Endothelial cell (in vitro differentiated cells): Measurements from ENCODE around the gene FOXD1. TPM values are rescaled to one million over a fixed set of nuclear protein-coding genes. Genes with fewer than 3 reads are reported as not detected.

Experiments used
- DNase-seq: peaks from one replicate; pipeline ENCODE4 v3.0.0; 2021; ENCODE audit warnings: low spot score
- H3K27ac Mint-ChIP-seq: one replicate; pipeline ENCODE4 v1.8.0; 2021; ENCODE audit warnings: mixed read lengths, inconsistent platforms; ENCODE audit not compliant: unreplicated experiment
- H3K27me3 Mint-ChIP-seq: one replicate; pipeline ENCODE4 v1.8.0; 2021; ENCODE audit warnings: mild to moderate bottlenecking, moderate library complexity, mixed read lengths, inconsistent platforms; ENCODE audit not compliant: unreplicated experiment
- H3K36me3 Mint-ChIP-seq: one replicate; pipeline ENCODE4 v1.8.0; 2021; ENCODE audit warnings: mild to moderate bottlenecking, low read depth, mixed read lengths, inconsistent platforms; ENCODE audit not compliant: unreplicated experiment
- H3K4me1 Mint-ChIP-seq: one replicate; pipeline ENCODE4 v1.8.0; 2021; ENCODE audit warnings: mild to moderate bottlenecking, mixed read lengths, inconsistent platforms; ENCODE audit not compliant: unreplicated experiment
- H3K4me3 Mint-ChIP-seq: one replicate; pipeline ENCODE4 v1.8.0; 2021; ENCODE audit warnings: mild to moderate bottlenecking, mixed read lengths, inconsistent platforms; ENCODE audit not compliant: unreplicated experiment
- H3K9me3 Mint-ChIP-seq: one replicate; pipeline ENCODE4 v1.8.0; 2021; ENCODE audit warnings: mixed read lengths, inconsistent platforms; ENCODE audit not compliant: unreplicated experiment
- total RNA-seq: library from RNA; stranded (reverse); fragmentation: NEBNext Ultra II Directional; extraction: Animal tissue kit (Norgen Biotek cat#: 25700); gene quantifications from one replicate; pipeline ENCODE4 v1.2.1, GENCODE V29; 2021; ENCODE audit not compliant: unreplicated experiment
- TF ChIP-seq, protein P1 (sequence below): fragments of 200-600 bp; sonication (generic); IDR thresholded peaks from one replicate; pipeline ENCODE4 v1.5.0; 2021; ENCODE audit warnings: antibody characterized with exemption; ENCODE audit not compliant: unreplicated experiment

Gene FOXD1
- total RNA-seq, 1 donor from 2014 or later, result 0.33 TPM

DNA sequence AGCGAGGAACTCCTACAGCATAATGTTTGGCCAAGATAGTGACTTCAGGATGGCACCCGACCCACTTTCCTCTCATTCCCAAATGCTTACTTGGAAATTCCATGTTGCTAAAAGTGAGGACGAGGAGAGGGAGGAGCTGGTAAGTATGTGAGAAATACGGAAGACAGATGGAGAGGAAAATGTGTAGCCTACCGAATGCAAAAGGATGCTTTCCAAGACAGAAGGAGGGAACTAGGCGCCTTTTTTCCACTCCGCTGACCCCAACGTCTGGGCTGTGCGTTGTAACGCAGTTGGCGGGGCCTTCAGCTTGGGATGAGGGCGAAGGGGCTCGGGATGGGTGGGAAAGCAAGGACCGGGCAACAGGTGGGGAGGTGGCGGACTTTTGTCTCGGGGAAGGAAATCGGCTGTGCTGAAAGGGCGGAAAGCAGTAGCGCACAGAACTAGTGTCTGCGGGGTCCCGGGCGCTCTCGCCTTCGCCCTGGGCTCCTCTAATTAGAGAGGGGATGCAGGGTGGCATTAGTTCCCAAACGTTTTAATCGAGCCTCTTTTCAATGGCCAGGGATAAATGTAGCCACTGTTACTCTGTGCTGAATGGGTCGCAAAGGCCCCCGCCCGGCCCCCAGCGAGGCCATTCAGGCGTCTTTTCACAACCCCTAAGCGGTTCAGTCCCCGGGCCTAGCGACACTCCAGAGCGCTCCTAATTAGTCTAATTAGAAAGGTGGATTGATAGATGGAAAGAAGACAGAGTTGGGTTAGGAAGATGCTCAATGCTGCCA lies 12.6 kb downstream of the FOXD1 start:
- TF ChIP-seq, protein P1, sequence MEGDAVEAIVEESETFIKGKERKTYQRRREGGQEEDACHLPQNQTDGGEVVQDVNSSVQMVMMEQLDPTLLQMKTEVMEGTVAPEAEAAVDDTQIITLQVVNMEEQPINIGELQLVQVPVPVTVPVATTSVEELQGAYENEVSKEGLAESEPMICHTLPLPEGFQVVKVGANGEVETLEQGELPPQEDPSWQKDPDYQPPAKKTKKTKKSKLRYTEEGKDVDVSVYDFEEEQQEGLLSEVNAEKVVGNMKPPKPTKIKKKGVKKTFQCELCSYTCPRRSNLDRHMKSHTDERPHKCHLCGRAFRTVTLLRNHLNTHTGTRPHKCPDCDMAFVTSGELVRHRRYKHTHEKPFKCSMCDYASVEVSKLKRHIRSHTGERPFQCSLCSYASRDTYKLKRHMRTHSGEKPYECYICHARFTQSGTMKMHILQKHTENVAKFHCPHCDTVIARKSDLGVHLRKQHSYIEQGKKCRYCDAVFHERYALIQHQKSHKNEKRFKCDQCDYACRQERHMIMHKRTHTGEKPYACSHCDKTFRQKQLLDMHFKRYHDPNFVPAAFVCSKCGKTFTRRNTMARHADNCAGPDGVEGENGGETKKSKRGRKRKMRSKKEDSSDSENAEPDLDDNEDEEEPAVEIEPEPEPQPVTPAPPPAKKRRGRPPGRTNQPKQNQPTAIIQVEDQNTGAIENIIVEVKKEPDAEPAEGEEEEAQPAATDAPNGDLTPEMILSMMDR, result no peak
- Mint-ChIP-seq H3K27me3 (peaks cover 24% of the 10 kb centered on the region), H3K9me3 (no peaks in the 10 kb centered on the region), H3K4me3 (no peak overlapping the region), H3K36me3 (peaks cover 5% of the 10 kb centered on the region), H3K4me1 (peaks cover 9% of the 10 kb centered on the region), H3K27ac (no peak overlapping the region)
- DNase-seq, result no peak

DNA sequence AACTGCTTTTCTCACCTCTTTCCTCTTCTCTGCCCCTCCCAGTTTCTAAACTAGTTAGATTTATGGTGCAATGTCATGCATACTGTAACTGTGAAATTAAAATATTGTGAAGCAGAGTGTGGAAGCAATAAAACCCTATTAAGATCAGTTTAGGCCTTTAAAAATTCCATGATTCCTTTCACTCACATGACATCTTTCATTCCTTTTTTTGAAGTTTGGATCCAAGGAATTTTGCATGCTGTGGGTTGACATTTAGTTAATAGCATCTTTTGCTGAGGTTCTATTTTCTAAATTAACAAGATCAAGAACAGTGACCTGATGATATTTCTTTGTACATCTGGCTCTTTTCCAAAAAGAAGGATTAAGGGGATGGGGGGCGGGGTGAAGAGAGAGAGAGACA lies 13.7 kb downstream of the FOXD1 start:
- TF ChIP-seq, protein P1, result no peak
- H3K36me3 Mint-ChIP-seq, result peaks cover 5% of the 10 kb centered on the region
- no peak overlapping the region for H3K4me3 Mint-ChIP-seq
- no peak for DNase-seq
- H3K4me1 Mint-ChIP-seq, result peaks cover 9% of the 10 kb centered on the region
- no peaks in the 10 kb centered on the region for H3K9me3 Mint-ChIP-seq
- H3K27ac Mint-ChIP-seq, result no peak overlapping the region
- H3K27me3 Mint-ChIP-seq, result peaks cover 19% of the 10 kb centered on the region

DNA sequence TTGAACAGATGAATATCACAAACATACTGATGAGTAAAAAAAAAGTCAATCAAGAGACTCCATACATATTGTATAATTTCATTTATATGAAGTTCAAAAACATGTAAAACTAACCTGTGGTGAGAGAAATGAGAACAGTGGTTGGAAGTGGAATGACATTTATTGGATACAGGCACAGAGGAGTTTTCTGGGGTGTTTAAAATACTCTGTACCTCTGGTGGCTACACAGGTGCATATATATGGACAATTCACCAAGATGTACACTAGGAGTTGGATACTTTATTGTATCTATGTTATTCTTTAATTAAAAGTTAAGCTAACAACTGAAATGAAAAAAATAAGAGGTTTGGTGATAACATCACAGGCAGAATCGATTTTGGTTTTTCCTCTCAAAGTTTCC lies 14.1 kb downstream of the FOXD1 start:
- H3K27ac Mint-ChIP-seq, result no peak overlapping the region
- DNase-seq, result no peak
- no peaks in the 10 kb centered on the region for H3K9me3 Mint-ChIP-seq
- no peak overlapping the region for H3K4me3 Mint-ChIP-seq
- TF ChIP-seq, protein P1, result no peak
- peaks cover 5% of the 10 kb centered on the region for H3K36me3 Mint-ChIP-seq
- peaks cover 16% of the 10 kb centered on the region for H3K27me3 Mint-ChIP-seq
- peaks cover 9% of the 10 kb centered on the region for H3K4me1 Mint-ChIP-seq

DNA sequence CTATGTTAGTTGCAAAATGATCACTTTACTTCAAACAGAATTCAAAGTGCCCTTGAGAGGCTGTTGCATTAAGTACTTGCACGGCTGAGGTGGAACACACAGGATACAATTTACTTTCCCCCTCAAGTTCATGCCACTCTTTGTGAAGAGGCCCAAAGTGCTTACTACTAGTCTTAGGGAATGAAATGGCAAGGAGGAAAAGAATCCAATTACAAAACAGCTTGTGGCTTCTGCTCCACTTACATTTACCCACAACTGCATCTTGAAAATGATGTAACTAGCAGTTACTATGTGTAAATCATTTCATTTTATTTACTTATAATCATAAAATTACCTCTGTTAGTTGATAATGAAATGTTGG lies 14.6 kb downstream of the FOXD1 start:
- peaks cover 5% of the 10 kb centered on the region for H3K36me3 Mint-ChIP-seq
- no peaks in the 10 kb centered on the region for H3K9me3 Mint-ChIP-seq
- H3K27ac Mint-ChIP-seq, result no peak overlapping the region
- no peak overlapping the region for H3K4me3 Mint-ChIP-seq
- peaks cover 9% of the 10 kb centered on the region for H3K4me1 Mint-ChIP-seq
- peaks cover 14% of the 10 kb centered on the region for H3K27me3 Mint-ChIP-seq
- DNase-seq, result no peak
- TF ChIP-seq, protein P1, result no peak

DNA sequence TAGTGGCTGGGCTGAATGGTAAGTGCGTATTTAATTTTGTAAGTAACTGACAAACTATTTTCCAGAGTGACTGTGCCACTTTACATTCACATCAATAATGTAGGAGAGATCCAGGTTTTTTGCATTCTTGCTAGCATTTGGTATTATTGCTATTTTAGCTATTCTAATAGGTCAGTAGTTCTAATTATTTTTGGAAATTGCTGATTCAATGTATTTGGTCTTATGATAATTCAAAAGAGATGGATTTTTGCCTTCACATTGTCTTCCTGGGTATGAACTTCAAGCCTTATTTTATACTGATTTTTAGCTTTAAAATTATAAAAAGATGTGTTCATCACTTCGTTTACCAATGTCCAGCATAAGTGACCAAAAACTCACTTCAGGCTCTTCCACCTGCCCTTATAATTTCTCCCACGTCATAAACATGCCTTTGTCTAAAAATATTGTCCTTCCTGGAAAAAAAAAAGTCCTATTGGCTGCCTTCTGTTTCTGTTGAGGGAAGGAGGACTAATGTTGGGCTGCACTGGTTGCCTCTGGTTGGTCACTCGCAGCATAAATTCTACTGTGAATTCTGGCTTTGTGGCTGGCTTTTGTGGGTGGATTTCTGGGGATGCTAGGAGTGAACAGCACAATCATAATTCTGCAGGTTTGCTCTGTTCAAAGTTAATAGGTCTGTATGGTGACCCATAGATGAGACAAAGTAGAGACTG lies 15.2 kb downstream of the FOXD1 start:
- no peak overlapping the region for H3K27ac Mint-ChIP-seq
- TF ChIP-seq, protein P1, result no peak
- no peak overlapping the region for H3K4me3 Mint-ChIP-seq
- H3K36me3 Mint-ChIP-seq, result peaks cover 5% of the 10 kb centered on the region
- no peak for DNase-seq
- H3K27me3 Mint-ChIP-seq, result peaks cover 13% of the 10 kb centered on the region
- H3K4me1 Mint-ChIP-seq, result peaks cover 9% of the 10 kb centered on the region
- no peaks in the 10 kb centered on the region for H3K9me3 Mint-ChIP-seq
